Stimulated activated effector memory CD8-positive, alpha-beta T cell treated with anti-CD3 and anti-CD28 coated beads, Interleukin-12 subunit alpha, Interleukin-12 subunit beta, amount 100 ng/mL, for 72 hours (primary cell): ENCODE data around the gene POU6F2.

Source experiments
- ATAC-seq: fragments of 150-1000 bp; cut with Tn5 transposase; 2 replicates; pipeline ENCODE4 v1.10.0; 2021
- DNase-seq, 2 donors: peaks; one replicate each; pipeline ENCODE4 v3.0.0; 2021 to 2022; ENCODE audit warnings: low spot score in 2 of 2
- H3K27ac Mint-ChIP-seq: one replicate; pipeline ENCODE4 v1.8.0; 2022; ENCODE audit warnings: mild to moderate bottlenecking, mixed read lengths
- H3K36me3 Mint-ChIP-seq: one replicate; pipeline ENCODE4 v1.8.0; 2022; ENCODE audit warnings: mild to moderate bottlenecking, mixed read lengths
- H3K4me1 Mint-ChIP-seq: one replicate; pipeline ENCODE4 v1.8.0; 2022; ENCODE audit warnings: mixed read lengths
- H3K4me3 Mint-ChIP-seq: one replicate; pipeline ENCODE4 v1.8.0; 2022; ENCODE audit warnings: mild to moderate bottlenecking, mixed read lengths
- H3K9me3 Mint-ChIP-seq: one replicate; pipeline ENCODE4 v1.8.0; 2022; ENCODE audit warnings: mixed read lengths

POU6F2 gene

DNA sequence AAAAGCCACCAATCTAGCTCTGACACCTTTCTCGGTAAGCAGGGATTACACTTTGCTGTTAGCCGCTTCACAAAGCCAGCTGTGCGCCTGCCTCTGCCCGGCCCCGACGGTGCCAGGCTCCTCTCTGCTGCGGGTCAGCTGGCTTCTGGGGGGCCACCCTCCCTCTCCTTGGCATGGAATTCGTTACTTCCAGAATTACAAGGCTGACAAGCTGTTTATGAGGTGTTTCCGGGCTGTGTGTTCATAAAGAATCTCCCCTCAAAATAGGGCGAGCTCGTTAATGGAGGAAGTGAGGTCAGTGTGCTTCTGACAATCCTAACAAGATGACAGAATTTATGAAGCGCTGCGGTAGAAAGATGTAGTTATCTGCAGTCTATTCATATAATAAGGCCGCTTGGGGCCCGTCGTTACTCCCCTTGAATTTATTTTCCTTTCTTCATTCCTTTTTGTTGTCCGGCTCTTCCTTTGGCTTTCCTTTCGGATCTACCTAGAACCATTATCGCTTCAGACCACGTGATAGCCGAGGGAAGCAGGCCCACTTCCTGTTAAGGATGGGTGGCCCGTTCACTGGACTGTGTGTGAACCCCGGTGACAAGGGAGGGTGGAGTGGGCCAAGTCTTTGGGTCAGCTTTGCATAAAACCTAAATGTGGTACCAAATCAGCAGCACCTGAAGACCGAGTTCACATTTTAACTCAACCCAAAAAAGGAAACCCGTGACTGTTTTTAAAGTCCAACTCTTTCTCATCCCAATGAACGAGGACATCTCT is 315.5 kb downstream of the POU6F2 start:
- Mint-ChIP-seq H3K9me3 (no peaks in the 10 kb centered on the region), H3K4me1 (no peaks in the 10 kb centered on the region), H3K27ac (no peak overlapping the region), H3K36me3 (no peaks in the 10 kb centered on the region), H3K4me3 (no peak overlapping the region)
- ATAC-seq (no peak), DNase-seq (no peak)

DNA sequence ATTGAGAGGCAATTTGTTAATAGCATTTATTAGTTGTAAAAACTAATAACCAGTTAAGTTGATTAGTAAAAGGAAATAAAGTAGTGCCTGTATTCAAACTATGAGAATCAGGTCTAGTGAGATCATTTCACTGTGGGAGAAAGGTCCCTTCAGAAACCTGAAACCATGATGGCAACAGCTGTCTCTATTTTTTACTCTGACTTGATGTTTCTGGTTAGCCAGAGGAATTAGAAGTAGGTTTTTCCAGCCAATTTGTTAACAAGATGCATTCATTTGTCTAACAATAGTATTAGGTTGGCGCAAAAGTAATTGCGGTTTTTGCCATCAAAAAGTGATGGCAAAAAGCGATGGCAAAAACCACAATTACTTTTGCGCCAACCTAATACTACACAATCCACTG is 316.3 kb downstream of the POU6F2 start:
- Mint-ChIP-seq H3K9me3 (no peaks in the 10 kb centered on the region), H3K4me3 (no peak overlapping the region), H3K27ac (no peak overlapping the region), H3K36me3 (no peaks in the 10 kb centered on the region), H3K4me1 (no peaks in the 10 kb centered on the region)
- DNase-seq = no peak
- ATAC-seq = no peak

- H3K36me3 Mint-ChIP-seq = no peaks in the 10 kb centered on the region
- no peak overlapping the region for H3K4me3 Mint-ChIP-seq
- H3K9me3 Mint-ChIP-seq = no peaks in the 10 kb centered on the region
These were observed 318.1 kb downstream of the POU6F2 start for GRCh38 chr7:39295796-39296195.

GRCh38 chr7:39299695-39300094 is 322.0 kb downstream of the POU6F2 start:
- no peak overlapping the region for H3K27ac Mint-ChIP-seq
- no peaks in the 10 kb centered on the region for H3K4me1 Mint-ChIP-seq
- ATAC-seq (no peak), DNase-seq (no peak)
- H3K36me3 Mint-ChIP-seq = no peaks in the 10 kb centered on the region
- no peak overlapping the region for H3K4me3 Mint-ChIP-seq
- H3K9me3 Mint-ChIP-seq = no peaks in the 10 kb centered on the region

More at GRCh38 chr7:39295796-39296195, 318.1 kb downstream of the POU6F2 start:
- no peak overlapping the region for H3K27ac Mint-ChIP-seq
- ATAC-seq (no peak), DNase-seq (no peak)
- H3K4me1 Mint-ChIP-seq = no peaks in the 10 kb centered on the region

GRCh38 chr7:39300276-39300675 is 322.6 kb downstream of the POU6F2 start:
- Mint-ChIP-seq H3K36me3 (no peaks in the 10 kb centered on the region), H3K4me1 (no peaks in the 10 kb centered on the region), H3K9me3 (no peaks in the 10 kb centered on the region), H3K27ac (no peak overlapping the region), H3K4me3 (no peak overlapping the region)
- no peak for DNase-seq
- no peak for ATAC-seq

DNA sequence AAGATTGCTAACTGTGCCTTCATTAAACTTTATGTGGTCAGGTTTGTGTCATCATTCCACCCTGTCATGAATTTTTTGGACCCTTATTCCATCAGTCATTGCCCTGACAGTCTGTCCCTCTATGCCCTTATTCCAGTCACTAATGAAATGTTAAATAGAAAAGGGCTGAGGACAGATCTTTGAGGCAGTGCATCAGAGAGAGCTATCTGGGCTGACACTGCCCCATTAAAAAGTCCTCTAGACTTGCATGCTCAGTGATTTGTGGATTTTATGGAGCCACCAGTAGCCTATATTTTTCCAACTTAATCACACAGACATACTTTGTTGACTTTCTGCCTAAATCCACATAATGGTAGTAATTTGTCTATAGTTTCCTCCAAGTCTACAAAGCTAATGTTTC is 323.8 kb downstream of the POU6F2 start:
- DNase-seq (no peak), ATAC-seq (no peak)
- Mint-ChIP-seq H3K27ac (no peak overlapping the region), H3K4me1 (no peaks in the 10 kb centered on the region), H3K9me3 (no peaks in the 10 kb centered on the region), H3K36me3 (no peaks in the 10 kb centered on the region), H3K4me3 (no peak overlapping the region)

DNA sequence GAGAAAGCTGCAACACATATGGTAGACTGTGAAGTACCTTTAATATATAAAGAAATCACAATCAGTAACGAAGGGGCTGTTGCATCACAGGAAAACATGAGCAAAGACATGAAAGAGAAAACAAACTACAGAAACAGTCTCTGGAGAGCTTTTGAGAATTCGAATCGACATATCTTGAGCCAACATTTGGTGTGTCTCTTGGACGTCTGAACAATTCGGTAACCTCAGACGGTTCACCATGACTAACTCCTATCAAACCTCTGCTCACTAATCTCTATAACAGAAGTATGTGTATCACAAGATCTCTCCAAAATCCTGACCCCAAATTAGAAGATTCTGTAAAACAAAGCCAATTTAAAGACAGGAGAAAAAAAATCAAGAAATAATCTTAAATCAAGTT is 326.5 kb downstream of the POU6F2 start:
- H3K9me3 Mint-ChIP-seq = no peaks in the 10 kb centered on the region
- ATAC-seq = no peak
- H3K4me1 Mint-ChIP-seq = no peaks in the 10 kb centered on the region

GRCh38 chr7:39304668-39305405 is 327.1 kb downstream of the POU6F2 start:
- Mint-ChIP-seq H3K4me3 (no peak overlapping the region), H3K9me3 (no peaks in the 10 kb centered on the region)

More for the DNA sequence above, 326.5 kb downstream of the POU6F2 start:
- Mint-ChIP-seq H3K4me3 (no peak overlapping the region), H3K36me3 (no peaks in the 10 kb centered on the region), H3K27ac (no peak overlapping the region)
- no peak for DNase-seq

DNA sequence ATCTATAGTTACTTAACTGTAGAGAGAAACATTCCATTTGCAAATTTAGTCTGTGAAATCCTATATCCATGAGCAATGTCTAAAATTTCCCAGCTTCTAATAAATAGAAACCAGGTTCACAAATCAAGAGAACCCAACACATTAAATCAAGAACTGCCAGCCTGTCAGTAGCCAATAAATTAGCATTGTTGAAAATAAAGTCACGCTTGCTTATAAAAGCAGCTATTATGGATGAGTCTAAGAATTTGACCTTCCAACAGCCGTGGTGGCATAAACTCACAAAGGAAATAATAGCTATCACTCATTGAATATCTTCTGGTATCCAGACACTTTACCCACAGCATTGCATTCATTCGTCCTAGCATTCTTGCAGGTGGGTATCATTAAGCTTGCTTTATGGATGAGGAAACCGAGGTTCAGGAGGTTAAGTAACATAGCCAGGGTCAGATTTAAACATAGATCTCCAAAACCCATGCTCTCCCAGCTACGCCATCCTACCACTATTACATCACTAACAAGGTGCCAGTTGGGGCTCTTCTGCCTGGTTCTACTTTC is 328.4 kb downstream of the POU6F2 start:
- DNase-seq (no peak), ATAC-seq (no peak)
- Mint-ChIP-seq H3K27ac (no peak overlapping the region), H3K36me3 (no peaks in the 10 kb centered on the region), H3K9me3 (no peaks in the 10 kb centered on the region), H3K4me1 (no peaks in the 10 kb centered on the region), H3K4me3 (no peak overlapping the region)

More at GRCh38 chr7:39304668-39305405, 327.1 kb downstream of the POU6F2 start:
- no peaks in the 10 kb centered on the region for H3K4me1 Mint-ChIP-seq
- H3K27ac Mint-ChIP-seq = no peak overlapping the region
- DNase-seq (no peak), ATAC-seq (no peak)
- no peaks in the 10 kb centered on the region for H3K36me3 Mint-ChIP-seq

DNA sequence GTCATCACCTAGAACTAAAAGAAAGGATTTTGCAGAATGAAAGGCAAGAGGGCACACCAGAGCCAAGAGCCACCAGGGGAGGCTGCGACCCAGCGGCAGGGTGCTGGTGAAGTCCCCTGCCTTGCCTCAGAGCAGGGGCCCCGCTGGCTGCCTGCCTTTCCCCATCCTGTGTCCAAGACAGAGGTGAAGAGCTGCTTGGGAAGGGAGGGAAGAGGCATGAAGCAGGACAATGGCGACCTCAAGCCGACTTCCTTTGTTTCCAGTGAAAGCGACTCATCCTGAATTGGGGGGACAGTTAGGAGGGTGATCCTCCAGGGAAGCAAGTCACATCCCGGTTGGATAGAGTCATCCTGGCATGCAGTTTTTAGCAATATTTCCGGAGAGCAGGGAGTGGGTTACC is 333.0 kb downstream of the POU6F2 start:
- Mint-ChIP-seq H3K4me1 (no peaks in the 10 kb centered on the region), H3K4me3 (no peak overlapping the region), H3K27ac (no peak overlapping the region), H3K9me3 (no peaks in the 10 kb centered on the region), H3K36me3 (no peaks in the 10 kb centered on the region)
- no peak for ATAC-seq
- no peak for DNase-seq

DNA sequence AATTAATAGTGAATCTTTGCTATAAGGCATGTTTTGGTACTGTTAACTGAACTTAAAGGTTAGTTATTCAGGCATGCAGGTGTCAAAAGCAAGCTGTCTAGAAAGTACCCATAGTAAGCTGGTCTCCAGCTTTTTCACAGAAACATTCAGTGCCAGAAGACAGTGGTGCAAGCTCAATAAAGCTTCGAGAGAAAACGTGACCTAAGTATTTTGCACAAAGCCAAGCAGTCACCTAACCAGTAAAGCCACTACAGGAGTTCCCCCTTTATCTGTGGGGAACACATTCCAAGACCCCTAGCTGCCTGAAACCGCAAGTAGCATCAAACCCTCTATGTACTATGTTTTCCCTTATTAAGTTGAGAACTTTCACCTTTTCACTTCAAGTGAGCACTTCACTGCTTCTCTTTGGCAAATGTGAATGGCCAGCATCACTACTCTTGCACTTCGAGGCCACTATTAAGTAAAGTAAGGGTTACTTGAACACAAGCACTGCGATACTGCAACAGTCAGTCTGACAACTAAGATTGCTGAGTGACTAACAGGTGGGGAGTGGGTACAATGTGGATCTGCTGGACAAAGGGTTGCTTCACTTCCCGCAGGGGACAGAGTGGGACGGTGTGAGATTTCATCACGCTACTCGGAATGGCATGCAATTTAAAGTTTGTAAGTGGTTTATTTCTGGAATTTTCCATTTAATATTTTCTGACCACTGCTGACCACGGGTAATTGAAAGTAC is 334.7 kb downstream of the POU6F2 start:
- Mint-ChIP-seq H3K4me1 (no peaks in the 10 kb centered on the region), H3K4me3 (no peak overlapping the region), H3K9me3 (no peaks in the 10 kb centered on the region), H3K36me3 (no peaks in the 10 kb centered on the region), H3K27ac (no peak overlapping the region)
- DNase-seq = no peak
- ATAC-seq = no peak

- Mint-ChIP-seq H3K27ac (no peak overlapping the region), H3K4me1 (no peaks in the 10 kb centered on the region), H3K36me3 (no peaks in the 10 kb centered on the region), H3K9me3 (no peaks in the 10 kb centered on the region), H3K4me3 (no peak overlapping the region)
- no peak for ATAC-seq
- DNase-seq = no peak
These were observed 335.7 kb downstream of the POU6F2 start for GRCh38 chr7:39313376-39313775.

DNA sequence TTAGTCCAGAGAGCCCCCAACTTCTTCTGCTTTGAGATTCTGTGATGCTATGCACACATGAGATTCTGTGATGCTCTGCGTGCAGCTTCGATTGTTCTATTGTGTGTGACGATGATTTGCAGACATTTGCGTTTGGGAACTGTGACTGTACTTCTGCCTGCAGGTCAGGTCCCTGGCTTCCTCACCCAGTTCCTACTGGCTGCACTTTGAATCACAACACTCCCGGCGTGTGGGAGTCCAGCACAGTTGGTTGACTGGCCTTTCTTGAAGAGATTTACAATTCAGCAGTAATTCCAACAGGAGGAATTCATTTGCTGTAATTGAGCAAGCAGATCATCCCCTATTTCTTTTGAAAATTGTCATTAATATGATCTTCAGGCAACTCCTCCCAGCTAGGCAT is 336.3 kb downstream of the POU6F2 start:
- H3K36me3 Mint-ChIP-seq = no peaks in the 10 kb centered on the region
- no peak overlapping the region for H3K27ac Mint-ChIP-seq
- no peaks in the 10 kb centered on the region for H3K9me3 Mint-ChIP-seq
- ATAC-seq = no peak
- H3K4me1 Mint-ChIP-seq = no peaks in the 10 kb centered on the region
- DNase-seq = no peak
- H3K4me3 Mint-ChIP-seq = no peak overlapping the region

DNA sequence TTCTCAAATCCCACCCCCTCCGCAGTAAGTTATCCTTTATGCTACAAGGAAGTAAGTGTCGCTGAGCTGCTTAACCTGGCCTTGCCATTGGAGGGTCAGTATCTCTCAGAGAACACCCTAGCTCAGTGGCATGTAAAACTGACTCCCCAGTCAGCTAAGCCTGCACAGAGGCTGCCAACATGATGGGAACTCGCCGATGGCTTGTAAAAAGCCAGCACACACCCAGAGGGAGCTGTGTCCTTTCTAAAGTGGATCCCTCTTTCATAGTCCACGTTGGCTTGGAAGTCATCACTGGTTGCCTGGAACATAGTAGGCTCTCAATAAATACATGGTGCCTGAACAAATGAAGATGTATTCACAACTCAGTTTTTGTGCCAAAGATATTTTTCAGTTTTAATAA is 339.4 kb downstream of the POU6F2 start:
- ATAC-seq (no peak), DNase-seq (no peak)
- Mint-ChIP-seq H3K9me3 (no peaks in the 10 kb centered on the region), H3K36me3 (no peaks in the 10 kb centered on the region), H3K27ac (no peak overlapping the region), H3K4me1 (no peaks in the 10 kb centered on the region), H3K4me3 (no peak overlapping the region)

DNA sequence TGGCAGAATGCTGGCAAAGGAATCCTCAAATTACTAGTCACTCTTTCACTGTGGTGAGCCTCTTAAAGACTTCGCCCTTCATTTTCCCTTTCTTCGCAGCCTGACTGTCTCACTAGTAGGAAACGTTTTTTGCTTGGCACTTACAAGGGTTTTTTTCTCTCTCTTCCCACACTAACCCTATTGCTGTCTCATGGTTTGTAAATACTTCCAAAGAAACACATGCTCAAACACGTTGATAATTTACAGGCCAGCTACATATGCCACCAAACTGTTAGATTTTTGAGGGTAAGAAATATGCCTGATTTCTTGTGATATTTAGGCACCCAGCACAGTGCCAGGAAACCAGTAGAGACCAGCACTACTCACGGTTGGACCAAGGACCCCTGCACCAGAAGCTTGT is 340.2 kb downstream of the POU6F2 start:
- no peak overlapping the region for H3K4me3 Mint-ChIP-seq
- H3K27ac Mint-ChIP-seq = no peak overlapping the region
- H3K4me1 Mint-ChIP-seq = no peaks in the 10 kb centered on the region
- ATAC-seq (no peak), DNase-seq (no peak)
- no peaks in the 10 kb centered on the region for H3K9me3 Mint-ChIP-seq
- H3K36me3 Mint-ChIP-seq = no peaks in the 10 kb centered on the region
